ENCODE results near the gene PLAC8.
"Not testable (repeated sequence)": the region's sequence is repeated elsewhere in the genome, so short reads cannot be mapped to it uniquely, and the experiment has no call there.

The PLAC8 gene

GRCh38 chr4:83114576-83114975 lies at the start of gene PLAC8:
Gene PLAC8, minus strand, starts transcription at chr4:83114729. Its CDS starts 6,808 bp downstream, at chr4:83107921.
- no peak for DNase-seq (ENCODE audit: low spot score)

- DNase-seq (ENCODE audit: low spot score), result no peak
These were observed 38.9 kb upstream of the PLAC8 start for GRCh38 chr4:83153417-83153816.

- no peak for DNase-seq (ENCODE audit: low spot score)
These were observed 38.2 kb upstream of the PLAC8 start for GRCh38 chr4:83152746-83153145.

- no peak for DNase-seq (ENCODE audit: low spot score)
These were observed 37.1 kb upstream of the PLAC8 start for GRCh38 chr4:83151651-83152050.

GRCh38 chr4:83150653-83151330 lies 36.3 kb upstream of the PLAC8 start:
- no peak for DNase-seq (ENCODE audit: low spot score)

GRCh38 chr4:83149865-83150652 lies 35.5 kb upstream of the PLAC8 start:
- no peak for DNase-seq (ENCODE audit: low spot score)

- no peak for DNase-seq (ENCODE audit: low spot score)
These were observed 32.3 kb upstream of the PLAC8 start for GRCh38 chr4:83146841-83147240.

GRCh38 chr4:83145776-83146175 lies 31.2 kb upstream of the PLAC8 start:
- not testable (repeated sequence) for DNase-seq (ENCODE audit: low spot score)

GRCh38 chr4:83139514-83140156 lies 25.1 kb upstream of the PLAC8 start:
- DNase-seq (ENCODE audit: low spot score), result no peak

GRCh38 chr4:83138946-83139345 lies 24.4 kb upstream of the PLAC8 start:
- no peak for DNase-seq (ENCODE audit: low spot score)

- DNase-seq (ENCODE audit: low spot score), result no peak
These were observed 17.5 kb upstream of the PLAC8 start for GRCh38 chr4:83132065-83132464.

GRCh38 chr4:83129264-83129663 lies 14.7 kb upstream of the PLAC8 start:
- no peak for DNase-seq (ENCODE audit: low spot score)

GRCh38 chr4:83128240-83128929 lies 13.9 kb upstream of the PLAC8 start:
- DNase-seq (ENCODE audit: low spot score), result no peak

GRCh38 chr4:83125738-83126141 lies 11.2 kb upstream of the PLAC8 start:
- DNase-seq (ENCODE audit: low spot score), result no peak

GRCh38 chr4:83124111-83124780 lies 9.7 kb upstream of the PLAC8 start:
- no peak for DNase-seq (ENCODE audit: low spot score)

GRCh38 chr4:83121246-83121645 lies 6.7 kb upstream of the PLAC8 start:
- no peak for DNase-seq (ENCODE audit: low spot score)

GRCh38 chr4:83118869-83119268 lies 4.3 kb upstream of the PLAC8 start:
- no peak for DNase-seq (ENCODE audit: low spot score)

GRCh38 chr4:83115656-83116285 lies 1.2 kb upstream of the PLAC8 start:
- no peak for DNase-seq (ENCODE audit: low spot score)

GRCh38 chr4:83115000-83115399 lies 471 bp upstream of the PLAC8 start:
- DNase-seq (ENCODE audit: low spot score), result no peak

GRCh38 chr4:83113429-83113786 lies 1.1 kb downstream of the PLAC8 start:
- no peak for DNase-seq (ENCODE audit: low spot score)

GRCh38 chr4:83112678-83113428 lies 1.7 kb downstream of the PLAC8 start:
- no peak for DNase-seq (ENCODE audit: low spot score)

All from left forelimb (tissue), 1 donor.